Measurements from ENCODE around the gene ARID1A.
"Not testable (repeated sequence)": the region's sequence is repeated elsewhere in the genome, so short reads cannot be mapped to it uniquely, and the experiment has no call there.

Gene ARID1A

DNA sequence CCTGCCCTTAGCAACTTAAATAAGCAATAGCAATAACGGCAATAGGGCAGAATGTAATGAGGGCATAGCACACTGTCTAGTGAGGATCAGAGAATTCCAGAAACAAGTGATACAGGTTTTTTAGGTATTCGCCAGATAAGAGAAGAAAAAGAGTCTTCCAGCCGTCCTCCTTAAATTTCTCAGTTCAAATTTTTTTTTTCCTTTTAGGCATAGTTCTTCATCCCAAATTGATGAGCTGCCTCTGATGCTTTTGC lies 93.7 kb downstream of the ARID1A start:
- no peak for FAIRE-seq

DNA sequence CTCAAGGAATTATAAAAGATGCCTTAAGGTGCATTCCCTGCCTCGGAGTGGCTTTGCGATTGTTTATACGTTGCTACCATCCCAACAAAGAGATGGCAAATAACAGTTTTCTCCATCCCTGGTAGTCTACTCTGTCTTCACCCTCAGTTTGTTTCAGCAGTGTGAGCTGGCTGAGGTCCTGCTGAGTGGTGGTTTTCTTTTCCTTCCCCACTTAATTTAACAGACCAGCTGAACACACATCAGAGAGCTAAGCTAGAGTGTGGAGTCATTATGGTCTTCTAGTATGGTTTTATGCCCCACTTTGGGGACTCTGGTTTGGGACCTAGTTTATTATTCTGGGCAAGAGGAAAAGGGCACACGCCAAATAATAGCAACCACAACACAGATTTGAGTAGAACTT lies 94.1 kb downstream of the ARID1A start:
- FAIRE-seq = no peak

DNA sequence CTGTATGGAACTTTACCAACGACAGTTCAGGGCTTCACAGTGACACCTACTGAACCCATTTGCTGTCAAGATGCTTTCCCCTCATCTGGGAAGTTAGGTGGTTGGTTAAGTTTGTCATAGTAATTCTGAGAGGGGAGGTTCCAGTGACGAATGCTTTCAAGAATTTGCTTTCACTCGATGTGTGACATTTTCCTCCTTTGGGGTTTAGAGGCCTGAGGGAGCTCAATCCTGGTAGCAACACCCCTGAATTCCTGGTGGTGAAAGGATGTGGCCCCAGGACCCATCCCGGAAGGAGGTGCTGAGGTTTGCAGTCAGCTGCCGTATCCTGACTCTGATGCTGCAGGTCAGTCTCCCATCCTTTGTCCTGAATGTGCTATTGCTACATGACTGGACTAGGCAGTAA lies 94.7 kb downstream of the ARID1A start:
- FAIRE-seq = no peak

DNA sequence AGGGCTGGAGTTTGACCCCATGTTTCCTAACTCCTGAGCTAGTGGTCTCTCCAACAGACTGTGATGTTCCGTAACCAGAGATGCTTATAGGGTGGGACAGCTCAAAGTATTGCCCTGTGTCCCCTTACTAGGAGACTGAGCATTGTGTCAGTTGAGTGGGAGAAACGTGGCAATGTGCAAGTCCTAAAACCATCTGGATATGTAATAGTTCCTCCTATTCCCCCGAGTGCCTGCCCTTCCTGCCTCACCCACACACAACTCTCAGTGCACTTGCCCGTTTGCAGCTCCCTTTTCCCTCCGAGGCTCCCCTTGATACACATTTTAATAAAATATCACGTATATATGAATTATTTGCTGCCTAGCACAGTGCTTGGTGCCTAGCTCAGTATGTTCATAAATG lies 95.3 kb downstream of the ARID1A start:
- FAIRE-seq = no peak

DNA sequence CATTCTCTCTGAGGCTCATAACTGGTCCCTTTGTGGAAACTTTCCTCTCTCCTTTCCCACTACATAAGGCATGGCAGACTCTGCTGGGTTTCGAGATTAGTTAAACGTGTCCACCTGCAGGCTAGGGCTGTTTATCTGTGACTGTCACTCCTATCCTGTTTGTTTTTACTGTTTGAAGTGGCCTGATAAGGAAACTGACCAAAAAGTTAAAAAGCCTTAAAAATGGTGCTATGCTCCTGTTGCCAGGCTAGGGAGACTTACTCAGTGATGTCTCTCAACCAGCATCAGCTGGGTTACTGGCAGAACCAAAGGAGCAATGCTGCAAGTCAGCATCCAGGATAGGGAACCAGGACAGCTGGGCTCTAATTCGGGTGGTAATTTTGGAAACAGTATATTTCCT lies 95.8 kb downstream of the ARID1A start:
- no peak for FAIRE-seq

DNA sequence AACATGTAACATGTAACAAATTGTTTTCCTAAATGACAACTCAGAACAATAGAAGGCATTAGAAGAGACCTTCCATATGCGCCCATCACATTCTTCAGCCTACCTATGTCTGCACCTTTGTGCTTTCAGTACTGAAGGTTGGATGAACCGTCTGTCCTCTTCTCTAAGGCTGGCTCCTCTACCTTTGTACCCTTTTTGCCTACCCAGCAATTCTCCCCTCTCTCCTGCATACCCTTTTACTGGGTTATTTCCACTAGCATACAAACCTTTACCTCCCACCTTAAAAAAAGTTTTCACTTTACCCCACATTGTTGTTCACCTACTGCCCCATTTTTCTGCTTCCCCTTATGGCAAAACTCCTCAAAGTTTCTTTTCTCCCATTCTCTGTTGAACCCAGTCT lies 97.1 kb downstream of the ARID1A start:
- FAIRE-seq = no peak

DNA sequence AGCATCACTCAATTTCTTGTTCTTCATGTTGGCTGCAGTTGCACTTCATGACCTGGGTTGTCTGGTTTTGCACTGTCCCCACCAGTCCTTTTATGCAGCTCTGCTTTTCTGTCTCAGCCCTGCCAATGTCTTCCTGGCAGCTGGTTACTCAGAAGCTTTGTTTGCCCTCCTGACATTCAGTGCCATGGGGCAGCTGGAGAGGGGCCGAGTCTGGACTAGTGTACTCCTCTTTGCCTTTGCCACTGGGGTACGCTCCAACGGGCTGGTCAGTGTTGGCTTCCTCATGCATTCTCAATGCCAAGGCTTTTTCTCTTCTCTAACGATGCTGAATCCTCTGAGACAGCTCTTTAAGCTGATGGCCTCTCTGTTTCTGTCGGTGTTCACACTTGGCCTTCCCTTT lies 98.6 kb downstream of the ARID1A start:
- FAIRE-seq = no peak

DNA sequence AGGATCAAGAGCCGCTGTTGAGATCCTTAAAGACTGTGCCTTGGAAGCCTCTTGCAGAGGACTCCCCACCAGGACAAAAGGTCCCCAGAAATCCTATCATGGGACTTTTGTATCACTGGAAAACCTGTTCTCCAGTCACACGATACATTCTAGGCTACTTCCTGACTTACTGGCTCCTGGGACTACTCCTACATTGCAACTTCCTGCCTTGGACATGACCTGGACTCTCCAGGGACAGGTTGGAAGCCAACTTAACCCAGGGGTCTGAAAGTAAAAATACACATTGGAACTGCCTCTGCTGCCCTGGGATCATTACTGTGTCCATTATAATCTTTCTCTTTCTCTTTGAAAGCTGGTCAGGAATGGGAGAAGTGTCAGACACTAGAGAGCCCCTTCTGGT lies 101.8 kb downstream of the ARID1A start:
- no peak for FAIRE-seq

DNA sequence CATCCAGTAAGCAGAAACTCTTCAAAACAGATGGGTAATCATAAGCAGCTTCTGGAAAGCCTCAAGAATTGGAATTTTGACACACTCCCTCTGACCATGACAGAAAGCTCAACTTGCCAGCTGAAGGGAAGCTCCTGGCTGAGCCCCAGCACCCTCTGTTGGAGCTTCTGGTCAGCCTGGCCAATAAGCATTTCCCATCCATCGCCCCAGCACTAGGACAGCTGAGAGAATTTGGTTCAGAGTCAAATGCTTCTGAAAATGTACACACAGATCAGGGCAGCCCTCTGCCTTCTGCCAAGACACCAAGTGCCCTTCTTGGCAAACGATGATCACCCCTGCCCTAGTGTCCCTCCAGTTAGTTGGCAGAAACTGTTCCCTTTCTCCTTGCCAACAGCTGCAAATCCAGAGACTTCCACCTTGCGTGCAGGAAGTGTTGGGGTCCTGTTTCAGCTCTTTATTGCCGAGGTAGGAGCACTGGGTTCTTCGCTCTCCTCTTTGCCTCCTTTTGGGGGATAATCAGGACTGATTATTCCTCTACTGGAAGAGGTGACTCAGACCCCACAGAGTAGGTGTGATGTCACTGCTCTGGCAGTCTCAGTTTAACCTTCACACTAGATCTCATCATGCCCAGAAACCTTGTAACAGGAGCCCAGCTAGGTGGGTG lies 103.8 kb downstream of the ARID1A start:
- no peak for FAIRE-seq

DNA sequence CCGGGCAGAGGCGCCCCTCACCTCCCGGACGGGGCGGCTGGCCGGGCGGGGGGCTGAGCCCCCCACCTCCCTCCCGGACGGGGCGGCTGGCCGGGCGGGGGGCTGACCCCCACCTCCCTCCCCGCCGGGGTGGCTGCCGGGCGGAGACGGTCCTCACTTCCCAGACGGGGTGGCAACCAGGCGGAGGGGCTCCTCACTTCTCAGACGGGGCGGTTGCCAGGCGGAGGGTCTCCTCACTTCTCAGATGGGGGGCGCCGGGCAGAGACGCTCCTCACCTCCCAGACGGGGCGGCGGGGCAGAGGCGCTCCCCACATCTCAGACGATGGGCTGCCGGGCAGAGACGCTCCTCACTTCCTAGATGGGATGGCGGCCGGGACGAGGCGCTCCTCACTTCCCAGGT lies 108.1 kb downstream of the ARID1A start:
- not testable (repeated sequence) for FAIRE-seq

DNA sequence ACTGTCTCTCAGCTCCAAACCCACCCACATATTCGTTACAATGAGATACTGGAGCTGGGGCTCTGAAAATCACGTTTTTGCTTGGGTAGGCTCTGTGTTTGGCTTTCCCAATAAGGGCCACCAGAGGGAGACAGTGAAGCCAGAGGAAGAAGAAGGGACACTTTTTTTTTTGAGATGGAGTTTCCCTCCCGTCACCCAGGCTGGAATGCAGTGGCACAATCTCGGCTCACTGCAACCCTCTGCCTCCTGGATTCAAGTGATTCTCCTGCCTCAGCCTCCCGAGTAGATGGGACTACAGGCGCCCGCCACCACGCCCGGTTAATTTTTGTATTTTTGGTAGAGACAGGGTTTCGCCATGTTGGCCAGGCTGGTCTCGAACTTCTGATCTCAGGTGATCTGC lies 114.3 kb downstream of the ARID1A start:
- peak; percentile 3 for FAIRE-seq

DNA sequence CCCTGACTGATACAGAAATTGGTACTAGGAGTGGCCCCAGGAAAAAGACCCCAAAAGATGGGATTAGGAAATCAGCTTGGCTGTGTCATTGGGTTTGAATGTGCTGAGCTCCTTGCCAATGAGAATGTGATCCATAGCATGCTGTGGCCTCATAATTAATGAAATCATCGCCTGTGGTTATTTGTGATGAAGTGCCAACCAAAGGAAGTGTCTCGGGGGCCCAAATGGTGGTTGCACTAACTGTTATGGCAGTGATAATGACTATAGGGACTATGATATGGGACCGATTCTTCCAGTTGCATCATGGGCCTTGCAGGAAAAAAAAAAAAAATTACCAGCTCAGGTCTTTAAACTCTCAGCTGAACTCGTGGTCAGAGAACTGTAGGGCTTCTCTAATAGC lies 115.2 kb downstream of the ARID1A start:
- FAIRE-seq = no peak

DNA sequence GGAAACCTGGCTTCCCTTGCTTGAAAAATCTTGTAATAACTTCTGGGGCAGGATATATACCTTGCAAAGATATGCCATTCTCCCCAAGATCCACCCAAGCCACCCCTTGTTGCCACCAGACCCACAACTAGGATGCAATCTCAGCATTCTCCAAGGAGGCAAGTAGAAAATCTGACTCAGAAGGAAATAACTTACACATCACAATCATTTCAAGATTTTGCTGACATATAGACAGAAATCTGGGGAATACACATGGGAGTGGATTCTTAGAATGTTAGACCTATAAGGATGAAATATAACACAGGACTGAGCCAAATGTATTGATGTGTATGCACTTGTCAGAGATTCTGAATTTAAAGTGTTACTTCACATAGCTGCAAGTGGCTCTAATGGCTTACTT lies 115.9 kb downstream of the ARID1A start:
- no peak for FAIRE-seq

DNA sequence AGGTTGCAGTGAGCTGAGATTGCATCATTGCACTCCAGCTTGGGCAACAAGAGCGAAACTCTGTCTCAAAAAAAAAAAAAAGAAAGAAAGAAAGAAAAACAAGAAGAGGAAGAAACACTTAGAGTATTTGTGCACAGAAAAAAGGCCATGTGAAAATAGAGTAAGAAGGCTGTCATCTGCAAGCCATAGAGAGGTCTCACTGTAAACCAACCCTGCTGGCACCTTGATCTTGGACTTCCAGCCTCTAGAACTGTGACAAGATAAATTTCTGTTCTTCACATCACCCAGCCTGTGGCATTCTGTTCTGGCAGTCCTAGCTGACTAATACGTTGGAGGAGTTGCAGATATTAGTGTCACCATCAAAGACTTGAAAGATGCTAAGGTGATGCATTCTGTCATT lies 118.6 kb downstream of the ARID1A start:
- no peak for FAIRE-seq

DNA sequence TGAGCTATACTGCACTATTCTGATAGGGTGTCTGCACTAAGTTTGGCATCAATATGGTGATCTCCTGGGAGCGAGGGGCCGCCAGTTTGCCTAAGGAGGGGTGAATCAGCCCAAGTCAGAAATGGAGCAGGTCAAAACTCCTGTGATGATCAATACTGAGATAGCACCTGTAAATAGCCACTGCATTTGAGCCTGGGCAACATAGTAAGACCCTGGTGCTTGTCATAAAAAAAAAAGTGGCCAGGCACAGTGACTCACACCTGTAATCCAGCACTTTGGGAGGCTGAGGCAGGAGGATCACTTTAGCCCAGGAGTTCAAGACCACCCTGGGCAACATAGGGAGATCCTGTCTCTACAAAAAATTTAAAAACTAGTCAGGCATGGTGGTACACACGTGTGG lies 119.1 kb downstream of the ARID1A start:
- FAIRE-seq = no peak

DNA sequence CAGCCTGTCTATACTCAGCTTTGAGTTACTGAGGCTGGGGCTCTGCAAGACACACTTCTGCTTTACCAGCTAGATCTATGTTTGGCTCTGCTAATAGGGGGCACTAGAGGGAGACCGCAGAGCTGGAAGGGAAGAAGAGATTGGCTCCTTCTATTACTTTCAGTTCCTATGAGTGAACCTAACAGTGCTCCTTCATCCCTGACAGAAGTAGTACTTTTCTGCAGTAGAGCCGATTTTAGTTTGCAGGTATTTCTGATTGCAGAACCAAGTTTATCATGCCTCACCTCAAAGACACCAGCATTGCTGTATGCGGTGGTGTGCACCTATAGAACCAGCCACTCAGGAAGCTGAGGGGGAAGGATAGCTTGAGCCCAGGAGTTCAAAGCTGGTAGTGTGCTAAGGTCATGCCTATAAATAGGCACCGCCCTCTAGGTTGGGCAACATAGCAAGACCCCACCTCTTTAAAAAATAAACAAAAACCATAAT lies 125.0 kb downstream of the ARID1A start:
- no peak for FAIRE-seq

DNA sequence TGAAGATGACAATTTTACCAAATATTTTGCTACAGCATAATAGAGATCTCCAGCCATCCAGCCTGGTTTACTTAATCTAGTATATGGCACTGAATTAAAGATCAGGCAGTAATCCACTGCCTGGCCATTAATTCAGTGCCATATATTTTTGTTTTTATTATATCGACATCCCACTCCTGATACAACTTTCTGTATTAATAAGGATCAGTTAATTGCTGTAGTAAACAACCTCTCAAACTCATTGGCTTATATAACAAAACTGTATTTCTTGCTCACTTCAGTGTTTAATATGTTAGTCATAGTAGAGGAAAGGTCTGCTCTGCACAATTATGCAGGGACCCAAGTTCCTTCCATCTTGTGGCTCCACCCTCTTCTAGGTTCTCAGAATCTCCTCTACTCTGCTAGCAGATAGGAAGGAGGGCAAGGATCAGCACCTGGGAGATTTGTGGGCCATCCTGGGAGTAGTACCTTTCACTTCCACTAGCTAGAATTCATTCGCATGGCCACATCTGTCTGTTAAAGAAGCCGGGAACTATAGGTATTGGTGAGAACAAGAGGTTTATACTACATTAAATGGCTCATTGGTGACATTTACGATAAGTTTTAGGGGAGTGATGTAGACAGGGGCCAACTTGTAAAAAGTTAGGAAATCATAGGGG lies 127.1 kb downstream of the ARID1A start:
- no peak for FAIRE-seq

DNA sequence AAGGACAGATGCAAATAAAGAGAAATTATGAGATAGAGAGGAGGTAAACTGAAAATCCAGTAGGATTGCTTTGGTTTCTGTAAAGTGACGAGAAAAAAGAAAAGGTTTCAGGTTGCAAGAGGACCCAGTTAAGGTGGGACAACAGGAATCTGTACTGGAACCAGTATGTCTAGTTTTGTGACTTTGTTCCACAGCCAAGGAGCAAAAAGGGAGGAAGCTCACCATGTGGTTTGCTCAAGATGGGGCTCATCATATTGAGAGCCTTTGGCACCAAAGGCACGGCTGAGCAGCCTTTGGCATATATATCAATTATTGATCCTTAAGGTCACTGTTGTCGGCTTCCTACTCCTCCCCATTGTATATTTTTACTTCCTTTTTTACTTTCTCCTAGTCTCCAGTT lies 128.9 kb downstream of the ARID1A start:
- no peak for FAIRE-seq

DNA sequence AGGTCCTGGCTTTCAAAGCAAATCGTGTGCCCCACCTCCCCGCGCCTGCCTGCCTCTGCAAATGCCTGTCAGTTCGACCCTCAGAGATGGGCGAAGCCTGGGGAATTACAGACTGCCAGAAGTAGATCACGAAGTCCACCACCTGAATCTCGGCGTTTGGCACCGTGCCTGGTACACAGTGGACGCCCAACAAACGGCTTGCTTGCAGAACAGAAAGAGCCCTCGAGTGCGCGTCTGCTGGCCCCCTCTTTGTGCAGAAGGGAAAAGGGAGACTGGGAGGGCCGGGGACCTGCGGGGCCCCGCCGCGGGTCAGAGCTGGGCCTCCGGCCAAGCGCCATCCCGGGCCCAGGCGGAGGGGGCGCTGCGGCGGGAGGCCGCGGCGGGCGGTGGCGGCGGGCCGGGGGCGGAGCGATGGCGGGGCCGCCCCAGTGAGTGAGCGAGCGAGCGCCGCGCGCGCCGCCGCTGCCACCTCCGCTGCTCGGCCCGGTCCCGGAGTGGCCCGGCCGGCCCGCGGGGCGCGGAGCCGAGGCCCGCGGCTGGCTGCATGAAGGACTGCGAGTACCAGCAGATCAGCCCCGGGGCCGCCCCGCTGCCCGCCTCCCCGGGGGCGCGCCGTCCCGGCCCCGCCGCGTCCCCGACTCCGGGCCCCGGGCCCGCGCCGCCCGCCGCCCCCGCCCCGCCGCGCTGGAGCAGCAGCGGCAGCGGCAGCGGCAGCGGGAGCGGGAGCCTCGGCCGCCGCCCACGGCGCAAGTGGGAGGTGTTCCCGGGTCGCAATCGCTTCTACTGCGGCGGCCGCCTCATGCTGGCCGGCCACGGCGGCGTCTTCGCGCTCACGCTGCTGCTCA lies 130.7 kb downstream of the ARID1A start, which contains the start of gene ZDHHC18:
Gene ZDHHC18 (plus strand): TSS at position 428 of the 845 bp plus-strand sequence. CDS start 117 bp downstream, at position 545.
- FAIRE-seq = no peak

DNA sequence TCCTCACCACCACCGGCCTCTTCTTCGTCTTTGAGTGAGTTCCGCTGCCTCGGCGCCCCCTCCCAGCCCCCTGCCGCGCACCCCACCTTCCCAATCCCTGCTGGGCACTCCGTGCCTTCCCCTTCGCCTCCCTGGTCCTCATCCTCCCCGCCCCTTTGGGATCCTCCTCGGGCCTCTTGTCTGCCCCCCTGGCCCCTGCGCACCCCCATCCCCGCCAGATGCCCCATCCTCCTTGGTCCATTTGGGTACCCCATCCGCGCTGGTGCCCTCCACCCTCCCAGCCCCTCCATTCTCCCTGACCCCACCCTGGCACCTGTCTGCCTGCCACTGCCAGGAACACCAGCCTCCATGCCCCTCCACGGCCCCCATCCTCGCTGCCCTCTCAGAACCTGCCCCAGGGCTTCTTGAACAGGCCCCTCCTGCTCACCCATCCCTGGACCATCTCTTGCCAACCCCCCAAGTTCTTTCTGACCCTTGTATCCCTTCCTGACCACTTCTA lies 131.3 kb downstream of the ARID1A start:
- FAIRE-seq = no peak

DNA sequence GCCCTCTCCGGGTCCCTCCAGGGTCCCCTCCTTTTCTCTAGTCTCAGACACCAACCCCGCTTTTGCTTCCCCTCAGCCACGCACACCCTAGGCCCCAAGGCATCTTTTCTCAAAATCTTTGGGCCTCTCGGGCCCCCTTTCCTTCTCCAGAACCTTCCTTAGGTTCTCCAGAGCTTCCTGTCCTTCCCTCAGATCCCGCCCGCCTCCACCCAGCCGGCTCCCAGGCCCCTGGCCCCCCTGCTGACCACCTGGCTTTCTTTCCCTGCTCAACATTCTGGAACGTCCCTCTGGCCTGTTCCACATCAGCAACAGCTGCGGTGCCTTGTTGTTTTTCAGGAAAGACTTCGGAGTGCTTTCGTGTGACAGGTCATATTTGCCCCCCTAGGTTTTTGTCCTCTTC lies 131.8 kb downstream of the ARID1A start:
- FAIRE-seq = no peak

DNA sequence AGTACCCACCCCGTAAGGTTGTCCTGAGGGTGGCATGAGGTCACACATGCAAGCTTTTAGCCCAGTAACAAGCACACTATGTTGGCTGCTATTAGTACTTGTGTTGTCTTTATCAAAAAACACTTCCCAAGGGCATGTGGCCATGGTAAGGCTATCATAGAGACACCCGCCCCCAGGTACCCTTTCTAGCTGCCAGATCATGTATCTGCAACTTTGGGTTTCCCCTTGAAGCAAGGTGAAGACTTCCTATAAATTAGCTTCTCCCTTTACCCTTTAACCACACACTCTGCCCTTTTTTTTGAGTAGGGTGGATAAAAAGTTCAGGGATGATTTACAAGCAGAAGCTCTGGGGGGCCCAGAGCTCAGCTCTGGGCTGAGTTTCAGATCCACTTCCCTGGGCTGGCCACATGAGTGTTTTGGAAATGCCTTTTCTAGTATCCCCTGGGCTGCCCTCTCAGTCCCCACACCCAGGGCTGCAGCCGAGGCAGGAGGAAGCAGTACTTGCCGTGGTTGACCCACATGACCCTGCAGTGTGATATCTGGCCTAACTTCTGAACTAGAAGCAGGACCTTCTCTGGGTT lies 132.7 kb downstream of the ARID1A start:
- no peak for FAIRE-seq

DNA sequence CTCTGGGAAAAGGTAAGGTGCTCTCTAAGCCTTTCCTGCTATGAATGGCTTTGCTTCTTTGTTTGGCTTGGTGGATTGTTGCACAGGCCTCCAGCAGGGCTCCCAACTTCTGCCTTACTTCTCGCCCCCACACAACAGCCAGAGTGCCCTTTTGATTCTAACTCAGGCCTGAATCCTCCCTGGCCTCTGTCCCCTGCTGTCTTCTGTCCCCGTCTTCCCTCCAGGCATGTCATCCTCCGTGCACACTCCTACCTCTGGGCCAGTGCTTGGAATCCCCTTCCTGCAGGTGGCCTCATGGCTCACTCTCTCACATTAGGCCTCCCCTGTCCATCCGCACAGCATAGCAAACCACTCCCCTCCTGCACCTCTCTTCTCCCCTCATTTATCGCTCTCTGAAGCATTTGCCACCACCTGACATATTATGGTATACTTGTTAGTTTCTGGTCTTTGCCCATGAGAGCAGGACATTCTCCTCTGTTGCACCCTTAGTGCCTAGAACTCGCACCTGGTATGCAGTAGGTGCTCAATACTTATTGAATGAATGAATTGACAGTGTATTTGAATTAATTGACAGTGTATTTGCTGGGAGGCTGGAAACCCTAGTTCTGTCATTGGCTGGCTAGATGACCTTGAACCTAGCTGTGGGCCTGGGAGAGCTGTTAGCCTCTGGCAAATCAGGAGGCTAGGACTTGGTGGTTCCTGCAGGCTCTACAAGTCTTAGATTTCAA lies 133.5 kb downstream of the ARID1A start:
- no peak for FAIRE-seq
